ENCODE data around the gene IPO4. TPM values are rescaled to one million over a fixed set of nuclear protein-coding genes. Genes with fewer than 3 reads are reported as not detected.
A peak's percentile ranks its signal among the peaks of the same experiment; 100 is the strongest.

Gene IPO4
- total and polyA plus RNA-seq, 2 experiments from 2014 or later, result 34.2 to 105 TPM

GRCh38 chr14:24235804-24236688 is 47.4 kb upstream of the IPO4 start (continued):
- TF ChIP-seq STAT1 (IDR thresholded peaks at IDR 0.05; ENCODE audit: unreplicated experiment) (no peak), EZH2phosphoT487 (IDR thresholded peaks at IDR 0.05; ENCODE audit: unreplicated experiment) (no peak), ZNF114 (CRISPR knock-in tag; IDR thresholded peaks at IDR 0.05) (no peak), NANOG (IDR thresholded peaks at IDR 0.05; ENCODE audit: borderline replicate concordance) (no peak)

GRCh38 chr14:24234095-24235005 is 45.7 kb upstream of the IPO4 start:
- Histone ChIP-seq H3K27ac (ENCODE audit: low read depth) (no peak overlapping the region), H3K4me1 (ENCODE audit: insufficient read depth) (peaks cover 15% of the 10 kb centered on the region), H3K79me2 (replicated peaks; ENCODE audit: insufficient read depth) (peaks cover 39% of the 10 kb centered on the region), H3K4me3 (no peak overlapping the region), H3K9me2 (ENCODE audit: insufficient read depth) (no peaks in the 10 kb centered on the region), H2AFZ (no peak overlapping the region), H3K27me3 (ENCODE audit: insufficient read depth) (no peaks in the 10 kb centered on the region), H3F3A (replicated peaks; ENCODE audit: low read depth) (peaks cover 7% of the 10 kb centered on the region; the same call in 1 of the 2 replicates), H3K4me2 (no peak overlapping the region), H4K20me1 (replicated peaks; ENCODE audit: insufficient read depth) (peaks cover 3% of the 10 kb centered on the region), H3K36me3 (ENCODE audit: insufficient read depth) (peaks cover 17% of the 10 kb centered on the region; the same call in 1 of the 2 replicates)
- no peaks in the 10 kb centered on the region for H3K9me3 Mint-ChIP-seq
- no peak overlapping the region for H3K27ac Mint-ChIP-seq
- no peak for DNase-seq (ENCODE audit: low spot score)
- ATAC-seq, result no peak
- H3K4me3 Mint-ChIP-seq, result peak overlapping the region; percentile 91
- peaks cover 7% of the 10 kb centered on the region for H3K27me3 Mint-ChIP-seq (ENCODE audit: insufficient read depth, low read depth, poor library complexity)
- TF ChIP-seq, protein P1, sequence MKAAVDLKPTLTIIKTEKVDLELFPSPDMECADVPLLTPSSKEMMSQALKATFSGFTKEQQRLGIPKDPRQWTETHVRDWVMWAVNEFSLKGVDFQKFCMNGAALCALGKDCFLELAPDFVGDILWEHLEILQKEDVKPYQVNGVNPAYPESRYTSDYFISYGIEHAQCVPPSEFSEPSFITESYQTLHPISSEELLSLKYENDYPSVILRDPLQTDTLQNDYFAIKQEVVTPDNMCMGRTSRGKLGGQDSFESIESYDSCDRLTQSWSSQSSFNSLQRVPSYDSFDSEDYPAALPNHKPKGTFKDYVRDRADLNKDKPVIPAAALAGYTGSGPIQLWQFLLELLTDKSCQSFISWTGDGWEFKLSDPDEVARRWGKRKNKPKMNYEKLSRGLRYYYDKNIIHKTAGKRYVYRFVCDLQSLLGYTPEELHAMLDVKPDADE (IDR thresholded peaks at IDR 0.05), result no peak
- TF ChIP-seq CREB1 (CRISPR knock-in tag; IDR thresholded peaks at IDR 0.05; ENCODE audit: low read depth) (no peak), STAT1 (IDR thresholded peaks at IDR 0.05; ENCODE audit: unreplicated experiment) (no peak), EZH2phosphoT487 (IDR thresholded peaks at IDR 0.05; ENCODE audit: unreplicated experiment) (no peak)
- peaks cover 17% of the 10 kb centered on the region for H3K4me1 Mint-ChIP-seq
- H3K36me3 Mint-ChIP-seq (ENCODE audit: low read depth), result peaks cover 39% of the 10 kb centered on the region

DNA sequence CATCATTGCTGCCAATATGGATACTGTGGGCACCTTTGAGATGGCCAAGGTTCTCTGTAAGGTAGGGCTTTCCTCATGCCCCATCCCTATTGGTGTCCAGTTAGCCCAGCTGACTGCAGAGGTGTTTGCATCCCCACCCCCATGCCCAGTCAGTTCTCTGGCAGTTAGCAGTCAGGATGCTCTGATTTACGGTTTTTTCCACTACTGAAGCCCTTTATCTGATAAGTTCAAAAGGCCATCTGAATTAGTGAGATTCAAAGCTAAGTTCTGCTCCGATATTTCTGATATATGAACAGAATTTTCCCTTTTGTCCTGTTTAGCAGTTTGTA is 44.9 kb upstream of the IPO4 start:
- Histone ChIP-seq H3F3A (replicated peaks; ENCODE audit: low read depth) (peaks cover 7% of the 10 kb centered on the region; the same call in 1 of the 2 replicates), H3K9me2 (ENCODE audit: insufficient read depth) (no peaks in the 10 kb centered on the region), H4K20me1 (replicated peaks; ENCODE audit: insufficient read depth) (peaks cover 10% of the 10 kb centered on the region), H3K4me1 (ENCODE audit: insufficient read depth) (peaks cover 15% of the 10 kb centered on the region), H3K79me2 (replicated peaks; ENCODE audit: insufficient read depth) (peaks cover 47% of the 10 kb centered on the region), H2AFZ (peak overlapping the region; percentile 67; the same call in 1 of the 2 replicates), H3K36me3 (ENCODE audit: insufficient read depth) (peaks cover 17% of the 10 kb centered on the region; the same call in 1 of the 2 replicates), H3K4me3 (peak overlapping the region; percentile 81), H3K4me2 (peak overlapping the region; percentile 97), H3K27ac (ENCODE audit: low read depth) (peak overlapping the region; percentile 93), H3K27me3 (ENCODE audit: insufficient read depth) (no peaks in the 10 kb centered on the region)
- Mint-ChIP-seq H3K4me1 (peaks cover 17% of the 10 kb centered on the region), H3K27me3 (ENCODE audit: insufficient read depth, low read depth, poor library complexity) (peaks cover 7% of the 10 kb centered on the region), H3K4me3 (peak overlapping the region; percentile 91), H3K36me3 (ENCODE audit: low read depth) (peaks cover 31% of the 10 kb centered on the region), H3K9me3 (no peaks in the 10 kb centered on the region), H3K27ac (peak overlapping the region; percentile 95; the same call in 1 of the 2 replicates)
- no peak for DNase-seq (ENCODE audit: low spot score)
- ATAC-seq, result no peak
- TF ChIP-seq, protein P2, sequence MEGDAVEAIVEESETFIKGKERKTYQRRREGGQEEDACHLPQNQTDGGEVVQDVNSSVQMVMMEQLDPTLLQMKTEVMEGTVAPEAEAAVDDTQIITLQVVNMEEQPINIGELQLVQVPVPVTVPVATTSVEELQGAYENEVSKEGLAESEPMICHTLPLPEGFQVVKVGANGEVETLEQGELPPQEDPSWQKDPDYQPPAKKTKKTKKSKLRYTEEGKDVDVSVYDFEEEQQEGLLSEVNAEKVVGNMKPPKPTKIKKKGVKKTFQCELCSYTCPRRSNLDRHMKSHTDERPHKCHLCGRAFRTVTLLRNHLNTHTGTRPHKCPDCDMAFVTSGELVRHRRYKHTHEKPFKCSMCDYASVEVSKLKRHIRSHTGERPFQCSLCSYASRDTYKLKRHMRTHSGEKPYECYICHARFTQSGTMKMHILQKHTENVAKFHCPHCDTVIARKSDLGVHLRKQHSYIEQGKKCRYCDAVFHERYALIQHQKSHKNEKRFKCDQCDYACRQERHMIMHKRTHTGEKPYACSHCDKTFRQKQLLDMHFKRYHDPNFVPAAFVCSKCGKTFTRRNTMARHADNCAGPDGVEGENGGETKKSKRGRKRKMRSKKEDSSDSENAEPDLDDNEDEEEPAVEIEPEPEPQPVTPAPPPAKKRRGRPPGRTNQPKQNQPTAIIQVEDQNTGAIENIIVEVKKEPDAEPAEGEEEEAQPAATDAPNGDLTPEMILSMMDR (conservative IDR thresholded peaks at IDR 0.05; ENCODE audit: low read depth in 2 of 2), result no peak
- TF ChIP-seq REST (IDR thresholded peaks at IDR 0.05; ENCODE audit: unreplicated experiment), result no peak
- TF ChIP-seq, protein P1 (IDR thresholded peaks at IDR 0.05), result no peak
- no peak for TF ChIP-seq ZNF331 (CRISPR knock-in tag; IDR thresholded peaks at IDR 0.05; ENCODE audit: low read depth)
- TF ChIP-seq ZNF114 (CRISPR knock-in tag; IDR thresholded peaks at IDR 0.05), result no peak
- TF ChIP-seq CREB1 (CRISPR knock-in tag; IDR thresholded peaks at IDR 0.05; ENCODE audit: low read depth), result no peak
